ENCODE measurements around the gene DERL3.

DERL3 gene

GRCh38 chr22:23829845-23830372 is 8.9 kb downstream of the DERL3 start:
- no peak for DNase-seq

- no peak for DNase-seq
These were observed 9.8 kb downstream of the DERL3 start for GRCh38 chr22:23828800-23829680.

GRCh38 chr22:23827351-23827995 is 11.3 kb downstream of the DERL3 start:
- no peak for DNase-seq

GRCh38 chr22:23826510-23827350 is 12.1 kb downstream of the DERL3 start:
- DNase-seq = no peak

GRCh38 chr22:23825246-23825905 is 13.4 kb downstream of the DERL3 start:
- DNase-seq = no peak

GRCh38 chr22:23824476-23825245 is 14.1 kb downstream of the DERL3 start:
- no peak for DNase-seq

GRCh38 chr22:23823331-23823791 is 15.4 kb downstream of the DERL3 start:
- DNase-seq = no peak

GRCh38 chr22:23822101-23822671 is 16.6 kb downstream of the DERL3 start:
- no peak for DNase-seq

GRCh38 chr22:23820748-23821211 is 18.0 kb downstream of the DERL3 start:
- no peak for DNase-seq

- no peak for DNase-seq
These were observed 20.3 kb downstream of the DERL3 start for GRCh38 chr22:23818541-23818940.

GRCh38 chr22:23817146-23817545 is 21.7 kb downstream of the DERL3 start:
- no peak for DNase-seq

GRCh38 chr22:23816156-23816976 is 22.4 kb downstream of the DERL3 start:
- no peak for DNase-seq

- no peak for DNase-seq
These were observed 23.2 kb downstream of the DERL3 start for GRCh38 chr22:23815541-23816155.

- DNase-seq = no peak
These were observed 26.4 kb downstream of the DERL3 start for GRCh38 chr22:23812378-23812777.

GRCh38 chr22:23806837-23807236 is 32.0 kb downstream of the DERL3 start:
- DNase-seq = no peak

GRCh38 chr22:23804781-23805291 is 34.0 kb downstream of the DERL3 start:
- no peak for DNase-seq

GRCh38 chr22:23803001-23803819 is 35.6 kb downstream of the DERL3 start:
- no peak for DNase-seq

- DNase-seq = no peak
These were observed 36.9 kb downstream of the DERL3 start for GRCh38 chr22:23801886-23802377.
